Mucosa of descending colon (tissue), 3 donors: Measurements from ENCODE around the gene PTPRM. TPM values are rescaled to one million over a fixed set of nuclear protein-coding genes. Genes with fewer than 3 reads are reported as not detected.

ENCODE experiments used
- ATAC-seq: fragments of 200-7000 bp; cut with Tn5 transposase; one replicate; pipeline ENCODE4 v1.9.1; 2020; ENCODE audit warnings: mild to moderate bottlenecking, moderate library complexity
- DNase-seq, 3 donors: peaks; one replicate each; pipeline ENCODE4 v3.0.0-alpha.2; 2020
- H3K36me3 ChIP-seq: fragments of 200-600 bp; one replicate; pipeline ENCODE4 v1.8.0; 2021; ENCODE audit warnings: low read depth, mild to moderate bottlenecking
- H3K4me1 ChIP-seq: fragments of 200-600 bp; one replicate; pipeline ENCODE4 v1.8.0; 2021; ENCODE audit warnings: low read depth, mild to moderate bottlenecking
- H3K4me3 ChIP-seq: fragments of 200-600 bp; one replicate; pipeline ENCODE4 v1.8.0; 2021; ENCODE audit warnings: mild to moderate bottlenecking
- H3K9me3 ChIP-seq: fragments of 200-600 bp; one replicate; pipeline ENCODE4 v1.8.0; 2021; ENCODE audit warnings: mild to moderate bottlenecking
- intact Hi-C, 2 donors: fragments of 100-400 bp; cut with DNase I in 1 of 2; cut with micrococcal nuclease in 1 of 2; formaldehyde crosslinking; loops; one replicate each; pipeline versions ENCODE4 v1.11.0 to v1.11.1; 2022; cut with DNase I, micrococcal nuclease
- total RNA-seq, 3 donors: library from RNA; stranded (reverse); fragmentation: NEBNext Ultra II Directional in 2 of 3; extraction: Animal tissue kit (Norgen Biotek cat#: 25700) in 2 of 3; gene quantifications; one replicate each; pipeline versions ENCODE4 v1.2.1 to v1.2.4, GENCODE V29; 2021 to 2023
- TF ChIP-seq, protein P1 (sequence below): fragments of 200-600 bp; IDR thresholded peaks from one replicate; pipeline ENCODE4 v1.8.0; 2022; ENCODE audit warnings: antibody characterized with exemption, mild to moderate bottlenecking
- donor health status: DM: no; HTN: no; CAD: no; lungs with moderate emphysema.
- donor health status: DM: no; HTN: no; CAD: no.
- donor health status: DM: no; HTN: yes; CAD: no.

The PTPRM gene
- total RNA-seq, 3 donors from 2014 or later = 15.3 to 41.1 (median 19.6) TPM

DNA sequence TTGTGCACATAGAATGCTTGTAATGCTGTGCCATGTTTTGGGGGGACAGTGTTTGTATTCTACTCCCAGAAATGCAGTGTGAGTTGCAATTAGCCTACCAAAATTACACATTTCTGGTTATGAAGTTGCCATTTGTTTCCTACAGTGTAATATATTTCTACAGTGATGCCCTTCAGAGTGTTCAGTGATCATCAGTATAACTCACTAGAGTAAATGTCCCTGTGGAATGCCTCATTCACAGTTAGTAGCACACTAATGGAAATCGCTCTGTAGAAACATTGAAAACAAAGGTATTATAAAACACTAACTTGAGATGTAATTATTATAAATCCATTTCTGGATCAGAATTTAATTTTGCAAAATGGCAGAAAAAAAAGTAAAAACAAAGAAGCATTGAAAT lies 498.7 kb downstream of the PTPRM start:
- intact Hi-C loops = no loop called here
- H3K4me1 ChIP-seq = no peaks in the 10 kb centered on the region
- ATAC-seq = no peak
- no peak for DNase-seq
- no peak overlapping the region for H3K4me3 ChIP-seq
- no peaks in the 10 kb centered on the region for H3K36me3 ChIP-seq
- TF ChIP-seq, protein P1, sequence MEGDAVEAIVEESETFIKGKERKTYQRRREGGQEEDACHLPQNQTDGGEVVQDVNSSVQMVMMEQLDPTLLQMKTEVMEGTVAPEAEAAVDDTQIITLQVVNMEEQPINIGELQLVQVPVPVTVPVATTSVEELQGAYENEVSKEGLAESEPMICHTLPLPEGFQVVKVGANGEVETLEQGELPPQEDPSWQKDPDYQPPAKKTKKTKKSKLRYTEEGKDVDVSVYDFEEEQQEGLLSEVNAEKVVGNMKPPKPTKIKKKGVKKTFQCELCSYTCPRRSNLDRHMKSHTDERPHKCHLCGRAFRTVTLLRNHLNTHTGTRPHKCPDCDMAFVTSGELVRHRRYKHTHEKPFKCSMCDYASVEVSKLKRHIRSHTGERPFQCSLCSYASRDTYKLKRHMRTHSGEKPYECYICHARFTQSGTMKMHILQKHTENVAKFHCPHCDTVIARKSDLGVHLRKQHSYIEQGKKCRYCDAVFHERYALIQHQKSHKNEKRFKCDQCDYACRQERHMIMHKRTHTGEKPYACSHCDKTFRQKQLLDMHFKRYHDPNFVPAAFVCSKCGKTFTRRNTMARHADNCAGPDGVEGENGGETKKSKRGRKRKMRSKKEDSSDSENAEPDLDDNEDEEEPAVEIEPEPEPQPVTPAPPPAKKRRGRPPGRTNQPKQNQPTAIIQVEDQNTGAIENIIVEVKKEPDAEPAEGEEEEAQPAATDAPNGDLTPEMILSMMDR = no peak
- no peaks in the 10 kb centered on the region for H3K9me3 ChIP-seq

DNA sequence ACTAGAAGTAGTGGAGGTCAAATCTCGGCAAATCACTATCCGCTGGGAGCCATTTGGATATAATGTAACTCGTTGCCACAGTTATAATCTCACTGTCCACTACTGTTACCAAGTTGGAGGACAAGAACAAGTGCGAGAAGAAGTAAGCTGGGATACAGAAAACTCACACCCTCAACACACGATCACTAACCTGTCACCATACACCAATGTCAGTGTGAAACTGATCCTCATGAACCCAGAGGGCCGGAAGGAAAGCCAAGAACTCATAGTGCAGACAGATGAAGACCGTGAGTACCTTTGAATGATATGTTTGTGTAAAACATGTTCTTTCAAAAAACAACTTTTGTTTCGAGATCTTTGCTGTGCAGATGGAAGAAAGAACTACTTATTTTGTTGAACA lies 502.6 kb downstream of the PTPRM start:
- TF ChIP-seq, protein P1 = no peak
- no peak for ATAC-seq
- H3K4me1 ChIP-seq = no peaks in the 10 kb centered on the region

DNA sequence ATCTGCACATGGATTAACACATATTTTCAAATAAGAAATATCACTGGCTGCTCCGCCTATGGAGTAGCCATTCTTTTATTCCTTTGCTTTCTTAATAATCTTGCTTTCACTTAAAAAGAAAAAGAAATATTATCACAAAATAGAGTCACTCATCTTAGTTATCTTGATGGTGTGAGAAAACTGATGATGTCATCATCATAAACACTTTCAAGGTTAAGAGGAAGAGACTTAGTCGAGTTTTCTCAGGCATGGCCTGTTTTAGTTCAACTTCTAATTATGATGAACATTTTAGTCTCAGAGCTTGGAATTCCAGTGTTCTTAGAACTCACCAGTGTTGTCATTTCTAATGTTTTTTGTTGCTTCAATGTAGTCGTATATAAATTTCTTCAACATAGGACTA lies 506.1 kb downstream of the PTPRM start:
- ATAC-seq (no peak), DNase-seq (no peak)
- intact Hi-C loops = no loop called here
- H3K9me3 ChIP-seq = no peaks in the 10 kb centered on the region
- H3K4me1 ChIP-seq = no peaks in the 10 kb centered on the region
- H3K36me3 ChIP-seq = no peaks in the 10 kb centered on the region
- H3K4me3 ChIP-seq = no peak overlapping the region
- TF ChIP-seq, protein P1 = no peak

More for the DNA sequence above, 502.6 kb downstream of the PTPRM start:
- DNase-seq = no peak
- H3K9me3 ChIP-seq = no peaks in the 10 kb centered on the region
- H3K4me3 ChIP-seq = no peak overlapping the region
- intact Hi-C loops = no loop called here
- no peaks in the 10 kb centered on the region for H3K36me3 ChIP-seq

DNA sequence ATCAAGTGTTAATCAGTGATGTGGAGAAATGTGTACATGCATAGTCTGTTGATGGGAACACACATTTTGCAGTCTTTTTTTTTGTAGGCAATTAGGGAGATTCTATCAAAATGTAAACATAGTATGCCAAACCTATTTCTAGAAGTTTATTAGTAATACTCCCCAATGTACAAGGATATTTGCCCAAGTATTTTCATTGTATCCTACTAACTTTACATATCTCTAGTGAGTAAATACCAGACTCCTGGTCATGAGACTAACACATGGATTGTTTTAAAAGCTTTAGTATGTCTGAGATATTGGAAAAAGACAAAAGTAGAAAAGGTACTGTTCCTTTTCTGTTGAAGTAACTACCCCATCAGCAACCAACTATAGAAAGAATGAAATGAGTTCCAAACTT lies 513.0 kb downstream of the PTPRM start:
- Histone ChIP-seq H3K4me1 (no peaks in the 10 kb centered on the region), H3K36me3 (no peaks in the 10 kb centered on the region), H3K9me3 (no peaks in the 10 kb centered on the region), H3K4me3 (no peak overlapping the region)
- TF ChIP-seq, protein P1 = no peak
- DNase-seq = no peak
- ATAC-seq = no peak
- intact Hi-C loops = no loop called here

DNA sequence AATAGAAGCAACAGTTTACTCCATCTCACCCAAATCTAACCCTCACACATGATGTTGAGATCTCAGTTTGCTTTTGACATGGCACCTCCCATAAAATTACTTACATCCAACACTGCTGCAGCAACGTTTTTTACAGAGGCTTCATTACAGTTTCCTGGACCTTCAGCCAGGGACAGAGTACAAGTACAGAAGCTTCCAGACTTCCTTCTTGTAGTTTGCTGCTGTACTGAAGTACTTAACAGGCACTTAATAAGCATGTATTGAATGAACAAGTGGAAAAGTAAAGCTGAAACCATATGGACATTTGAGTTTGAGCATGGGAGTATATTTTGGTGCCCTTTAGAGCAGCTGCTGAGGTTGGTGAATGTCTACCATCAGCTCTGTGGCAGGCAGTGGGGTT lies 514.2 kb downstream of the PTPRM start:
- intact Hi-C loops = no loop called here
- Histone ChIP-seq H3K4me3 (no peak overlapping the region), H3K36me3 (no peaks in the 10 kb centered on the region), H3K4me1 (no peaks in the 10 kb centered on the region), H3K9me3 (no peaks in the 10 kb centered on the region)
- no peak for ATAC-seq
- TF ChIP-seq, protein P1 = no peak
- DNase-seq = no peak

DNA sequence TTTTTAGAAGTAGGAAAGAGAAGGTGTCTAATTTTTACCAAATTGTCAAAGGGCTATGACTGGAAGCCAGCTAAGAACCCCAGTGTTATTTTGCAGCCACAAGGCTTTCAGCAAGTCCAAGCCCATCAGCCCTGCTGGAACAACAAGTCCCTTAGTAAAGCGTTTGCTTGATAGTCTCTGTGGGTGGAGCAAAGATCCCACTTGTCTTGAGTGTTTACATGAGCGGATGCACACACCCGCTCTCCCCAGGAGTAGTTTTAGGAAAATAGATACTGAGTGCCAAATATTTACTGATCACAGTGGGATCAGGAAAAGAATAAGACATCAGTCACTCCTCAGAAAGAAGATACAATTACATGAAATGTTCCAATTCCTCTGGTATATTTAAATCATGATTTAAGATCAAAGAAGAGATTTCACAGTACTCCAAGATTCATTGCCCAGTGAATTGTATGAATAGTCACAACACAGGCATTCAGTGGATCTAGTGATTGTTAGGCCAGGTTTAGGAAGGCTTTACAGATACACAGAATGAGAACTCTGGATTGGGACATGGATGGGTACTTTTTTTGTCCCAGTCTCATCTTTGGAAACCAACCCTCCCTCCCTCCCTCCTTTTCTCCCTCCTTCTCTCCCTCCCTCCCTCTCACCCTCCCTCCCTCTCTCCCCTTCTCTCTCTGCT lies 514.9 kb downstream of the PTPRM start:
- Histone ChIP-seq H3K4me1 (no peaks in the 10 kb centered on the region), H3K36me3 (no peaks in the 10 kb centered on the region), H3K4me3 (no peak overlapping the region), H3K9me3 (no peaks in the 10 kb centered on the region)
- TF ChIP-seq, protein P1 = no peak
- ATAC-seq (no peak), DNase-seq (no peak)
- intact Hi-C loops = no loop called here
